Measurements from ENCODE around the gene GRK5. TPM values are rescaled to one million over a fixed set of nuclear protein-coding genes. Genes with fewer than 3 reads are reported as not detected.
A peak's percentile ranks its signal among the peaks of the same experiment; 100 is the strongest.

Gene GRK5
- total RNA-seq, 1 donor, result 1.8 TPM

DNA sequence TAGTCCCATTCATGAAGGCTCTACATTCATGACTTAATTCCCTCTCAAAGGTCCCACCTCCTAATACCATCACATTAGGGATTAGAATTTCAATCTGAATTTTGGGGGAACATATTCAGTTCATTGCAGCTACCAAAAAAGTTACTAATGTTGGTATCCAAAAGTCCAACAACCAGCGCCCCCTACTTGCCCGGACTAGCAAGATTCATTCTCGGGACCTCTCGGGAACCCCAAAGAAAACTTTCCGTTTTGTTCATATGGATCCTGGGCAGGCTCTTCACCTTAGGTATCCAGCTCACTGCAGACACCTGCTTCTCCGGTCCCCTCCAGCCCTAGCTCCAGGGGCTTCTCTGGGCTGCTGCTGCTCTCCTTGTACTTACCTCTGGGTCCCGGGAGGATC lies 8.9 kb upstream of the GRK5 start:
- Histone ChIP-seq H3K27me3 (ENCODE audit: insufficient read depth, low read length) (peaks cover 5% of the 10 kb centered on the region), H3K9me3 (ENCODE audit: low read depth, low read length) (no peaks in the 10 kb centered on the region), H4K20me1 (ENCODE audit: insufficient read depth, low read length) (no peaks in the 10 kb centered on the region), H3K4me3 (ENCODE audit: insufficient read depth, low read length) (no peak overlapping the region), H3K4me2 (ENCODE audit: insufficient read depth, low read length) (peak overlapping the region; percentile 86), H3K27ac (ENCODE audit: low read depth, low read length) (no peak overlapping the region), H3K36me3 (ENCODE audit: insufficient read depth, low read length) (no peaks in the 10 kb centered on the region), H3K4me1 (ENCODE audit: insufficient read depth, low read length) (peaks cover 12% of the 10 kb centered on the region), H3K79me2 (ENCODE audit: insufficient read depth, low read length) (no peaks in the 10 kb centered on the region), H2AFZ (ENCODE audit: low read length) (no peak overlapping the region)
- DNase-seq (ENCODE audit: insufficient read length, low spot score, missing footprints), result no peak
- TF ChIP-seq, protein P1, sequence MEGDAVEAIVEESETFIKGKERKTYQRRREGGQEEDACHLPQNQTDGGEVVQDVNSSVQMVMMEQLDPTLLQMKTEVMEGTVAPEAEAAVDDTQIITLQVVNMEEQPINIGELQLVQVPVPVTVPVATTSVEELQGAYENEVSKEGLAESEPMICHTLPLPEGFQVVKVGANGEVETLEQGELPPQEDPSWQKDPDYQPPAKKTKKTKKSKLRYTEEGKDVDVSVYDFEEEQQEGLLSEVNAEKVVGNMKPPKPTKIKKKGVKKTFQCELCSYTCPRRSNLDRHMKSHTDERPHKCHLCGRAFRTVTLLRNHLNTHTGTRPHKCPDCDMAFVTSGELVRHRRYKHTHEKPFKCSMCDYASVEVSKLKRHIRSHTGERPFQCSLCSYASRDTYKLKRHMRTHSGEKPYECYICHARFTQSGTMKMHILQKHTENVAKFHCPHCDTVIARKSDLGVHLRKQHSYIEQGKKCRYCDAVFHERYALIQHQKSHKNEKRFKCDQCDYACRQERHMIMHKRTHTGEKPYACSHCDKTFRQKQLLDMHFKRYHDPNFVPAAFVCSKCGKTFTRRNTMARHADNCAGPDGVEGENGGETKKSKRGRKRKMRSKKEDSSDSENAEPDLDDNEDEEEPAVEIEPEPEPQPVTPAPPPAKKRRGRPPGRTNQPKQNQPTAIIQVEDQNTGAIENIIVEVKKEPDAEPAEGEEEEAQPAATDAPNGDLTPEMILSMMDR (IDR thresholded peaks at IDR 0.05; ENCODE audit: extremely low read depth, low read depth, low read length), result peak; percentile 61

GRCh38 chr10:119199231-119199992 lies 8.0 kb upstream of the GRK5 start:
- DNase-seq (ENCODE audit: insufficient read length, low spot score, missing footprints), result peak; percentile 86
- H3K27ac ChIP-seq (ENCODE audit: low read depth, low read length), result no peak overlapping the region
- H3K4me1 ChIP-seq (ENCODE audit: insufficient read depth, low read length), result peaks cover 14% of the 10 kb centered on the region
- peak overlapping the region; percentile 86 for H3K4me2 ChIP-seq (ENCODE audit: insufficient read depth, low read length)
- H3K4me3 ChIP-seq (ENCODE audit: insufficient read depth, low read length), result peak overlapping the region; percentile 58
- H4K20me1 ChIP-seq (ENCODE audit: insufficient read depth, low read length), result no peaks in the 10 kb centered on the region
- no peaks in the 10 kb centered on the region for H3K79me2 ChIP-seq (ENCODE audit: insufficient read depth, low read length)
- peaks cover 5% of the 10 kb centered on the region for H3K27me3 ChIP-seq (ENCODE audit: insufficient read depth, low read length)
- no peaks in the 10 kb centered on the region for H3K9me3 ChIP-seq (ENCODE audit: low read depth, low read length)
- peak overlapping the region; percentile 76 for H2AFZ ChIP-seq (ENCODE audit: low read length)
- H3K36me3 ChIP-seq (ENCODE audit: insufficient read depth, low read length), result no peaks in the 10 kb centered on the region
- TF ChIP-seq, protein P1 (IDR thresholded peaks at IDR 0.05; ENCODE audit: extremely low read depth, low read depth, low read length), result peak; percentile 91

GRCh38 chr10:119201233-119201632 lies 6.1 kb upstream of the GRK5 start:
- no peaks in the 10 kb centered on the region for H3K9me3 ChIP-seq (ENCODE audit: low read depth, low read length)
- DNase-seq (ENCODE audit: insufficient read length, low spot score, missing footprints), result no peak
- peaks cover 5% of the 10 kb centered on the region for H3K27me3 ChIP-seq (ENCODE audit: insufficient read depth, low read length)
- H3K4me3 ChIP-seq (ENCODE audit: insufficient read depth, low read length), result no peak overlapping the region
- H3K36me3 ChIP-seq (ENCODE audit: insufficient read depth, low read length), result no peaks in the 10 kb centered on the region
- H2AFZ ChIP-seq (ENCODE audit: low read length), result no peak overlapping the region
- H3K79me2 ChIP-seq (ENCODE audit: insufficient read depth, low read length), result no peaks in the 10 kb centered on the region
- no peaks in the 10 kb centered on the region for H4K20me1 ChIP-seq (ENCODE audit: insufficient read depth, low read length)
- TF ChIP-seq, protein P1 (IDR thresholded peaks at IDR 0.05; ENCODE audit: extremely low read depth, low read depth, low read length), result no peak
- peaks cover 18% of the 10 kb centered on the region for H3K4me1 ChIP-seq (ENCODE audit: insufficient read depth, low read length)
- H3K4me2 ChIP-seq (ENCODE audit: insufficient read depth, low read length), result no peak overlapping the region
- H3K27ac ChIP-seq (ENCODE audit: low read depth, low read length), result no peak overlapping the region

DNA sequence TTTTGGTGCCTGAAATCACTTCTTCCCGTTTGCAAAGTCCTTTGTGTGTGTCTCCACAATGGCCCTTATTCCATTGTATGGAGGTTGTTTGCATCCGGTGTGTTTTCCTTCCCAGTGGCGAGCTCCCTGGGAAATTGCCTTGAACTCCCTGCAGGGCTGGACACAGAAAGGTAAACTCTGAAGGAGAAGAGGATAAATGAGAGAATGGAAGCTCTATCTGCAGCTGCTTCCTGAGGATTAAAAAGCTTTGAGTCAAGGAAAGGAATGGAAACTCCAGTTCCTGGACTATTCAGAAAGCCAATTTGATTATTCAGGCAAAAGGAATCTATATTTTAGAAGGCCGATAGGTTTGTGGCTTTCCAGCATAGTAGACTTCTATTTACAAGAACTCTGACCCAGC lies 4.4 kb upstream of the GRK5 start:
- Histone ChIP-seq H3K4me1 (ENCODE audit: insufficient read depth, low read length) (peaks cover 21% of the 10 kb centered on the region), H3K36me3 (ENCODE audit: insufficient read depth, low read length) (no peaks in the 10 kb centered on the region), H2AFZ (ENCODE audit: low read length) (no peak overlapping the region), H3K27me3 (ENCODE audit: insufficient read depth, low read length) (peaks cover 5% of the 10 kb centered on the region), H3K27ac (ENCODE audit: low read depth, low read length) (no peak overlapping the region), H3K4me3 (ENCODE audit: insufficient read depth, low read length) (no peak overlapping the region), H3K9me3 (ENCODE audit: low read depth, low read length) (no peaks in the 10 kb centered on the region), H3K79me2 (ENCODE audit: insufficient read depth, low read length) (no peaks in the 10 kb centered on the region), H3K4me2 (ENCODE audit: insufficient read depth, low read length) (peak overlapping the region; percentile 16), H4K20me1 (ENCODE audit: insufficient read depth, low read length) (no peaks in the 10 kb centered on the region)
- DNase-seq (ENCODE audit: insufficient read length, low spot score, missing footprints), result peak; percentile 80
- TF ChIP-seq, protein P1 (IDR thresholded peaks at IDR 0.05; ENCODE audit: extremely low read depth, low read depth, low read length), result no peak
